ENCODE results near the gene IGFBP6.

The IGFBP6 gene

DNA sequence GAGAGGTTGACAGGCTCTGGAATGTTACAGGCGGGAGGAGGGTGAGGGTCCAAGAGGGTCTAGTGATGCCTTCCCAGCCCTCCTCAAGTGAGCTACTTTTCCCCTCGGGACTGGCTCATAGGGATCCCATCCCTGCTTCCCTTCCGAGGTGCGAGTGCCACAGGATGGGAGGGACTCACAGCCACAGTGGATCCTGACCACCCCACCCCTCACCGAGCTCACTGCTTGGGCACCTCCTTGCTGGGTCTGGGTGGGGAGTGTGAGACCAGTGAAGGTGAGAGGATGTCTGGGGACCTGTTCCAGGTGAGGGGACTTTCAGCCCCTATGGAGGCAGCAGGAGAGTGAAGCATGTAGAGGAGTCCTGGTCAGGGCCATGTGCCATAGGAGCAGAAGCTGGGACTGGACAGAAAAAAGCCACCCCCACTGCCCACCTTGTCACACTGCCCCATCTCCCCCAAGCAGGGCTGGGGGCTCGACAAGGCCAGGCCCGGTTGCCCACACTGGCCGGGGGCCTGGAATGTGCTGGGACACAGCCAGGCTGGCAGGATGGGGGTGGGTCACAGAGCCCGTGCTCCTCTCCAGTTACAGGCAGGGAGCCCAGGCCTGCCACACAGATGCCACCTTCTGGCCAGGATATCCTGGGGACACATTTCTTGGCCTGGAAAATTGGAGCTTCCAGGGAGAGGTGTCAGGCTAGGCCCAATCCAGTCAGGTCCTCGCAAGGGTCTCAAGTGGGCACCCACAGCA is 49.3 kb upstream of the IGFBP6 start (continued):
- TF ChIP-seq MYNN (tag by site-specific recombination; IDR thresholded peaks at IDR 0.05; ENCODE audit: borderline replicate concordance): no peak
- no peak for TF ChIP-seq ZNF24 (tag by site-specific recombination; IDR thresholded peaks at IDR 0.05)
- TF ChIP-seq ZNF214 (tag by site-specific recombination; IDR thresholded peaks at IDR 0.05; ENCODE audit: borderline replicate concordance): no peak
- TF ChIP-seq, protein P1, sequence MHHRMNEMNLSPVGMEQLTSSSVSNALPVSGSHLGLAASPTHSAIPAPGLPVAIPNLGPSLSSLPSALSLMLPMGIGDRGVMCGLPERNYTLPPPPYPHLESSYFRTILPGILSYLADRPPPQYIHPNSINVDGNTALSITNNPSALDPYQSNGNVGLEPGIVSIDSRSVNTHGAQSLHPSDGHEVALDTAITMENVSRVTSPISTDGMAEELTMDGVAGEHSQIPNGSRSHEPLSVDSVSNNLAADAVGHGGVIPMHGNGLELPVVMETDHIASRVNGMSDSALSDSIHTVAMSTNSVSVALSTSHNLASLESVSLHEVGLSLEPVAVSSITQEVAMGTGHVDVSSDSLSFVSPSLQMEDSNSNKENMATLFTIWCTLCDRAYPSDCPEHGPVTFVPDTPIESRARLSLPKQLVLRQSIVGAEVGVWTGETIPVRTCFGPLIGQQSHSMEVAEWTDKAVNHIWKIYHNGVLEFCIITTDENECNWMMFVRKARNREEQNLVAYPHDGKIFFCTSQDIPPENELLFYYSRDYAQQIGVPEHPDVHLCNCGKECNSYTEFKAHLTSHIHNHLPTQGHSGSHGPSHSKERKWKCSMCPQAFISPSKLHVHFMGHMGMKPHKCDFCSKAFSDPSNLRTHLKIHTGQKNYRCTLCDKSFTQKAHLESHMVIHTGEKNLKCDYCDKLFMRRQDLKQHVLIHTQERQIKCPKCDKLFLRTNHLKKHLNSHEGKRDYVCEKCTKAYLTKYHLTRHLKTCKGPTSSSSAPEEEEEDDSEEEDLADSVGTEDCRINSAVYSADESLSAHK (tag by site-specific recombination; IDR thresholded peaks at IDR 0.05): no peak
- TF ChIP-seq, protein P2, sequence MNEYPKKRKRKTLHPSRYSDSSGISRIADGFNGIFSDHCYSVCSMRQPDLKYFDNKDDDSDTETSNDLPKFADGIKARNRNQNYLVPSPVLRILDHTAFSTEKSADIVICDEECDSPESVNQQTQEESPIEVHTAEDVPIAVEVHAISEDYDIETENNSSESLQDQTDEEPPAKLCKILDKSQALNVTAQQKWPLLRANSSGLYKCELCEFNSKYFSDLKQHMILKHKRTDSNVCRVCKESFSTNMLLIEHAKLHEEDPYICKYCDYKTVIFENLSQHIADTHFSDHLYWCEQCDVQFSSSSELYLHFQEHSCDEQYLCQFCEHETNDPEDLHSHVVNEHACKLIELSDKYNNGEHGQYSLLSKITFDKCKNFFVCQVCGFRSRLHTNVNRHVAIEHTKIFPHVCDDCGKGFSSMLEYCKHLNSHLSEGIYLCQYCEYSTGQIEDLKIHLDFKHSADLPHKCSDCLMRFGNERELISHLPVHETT (tag by site-specific recombination; IDR thresholded peaks at IDR 0.05): no peak
- no peak for TF ChIP-seq ZEB2 (tag by site-specific recombination; IDR thresholded peaks at IDR 0.05)
- no peak for TF ChIP-seq ZNF560 (tag by site-specific recombination; IDR thresholded peaks at IDR 0.05; ENCODE audit: borderline replicate concordance)
- TF ChIP-seq, protein P3, sequence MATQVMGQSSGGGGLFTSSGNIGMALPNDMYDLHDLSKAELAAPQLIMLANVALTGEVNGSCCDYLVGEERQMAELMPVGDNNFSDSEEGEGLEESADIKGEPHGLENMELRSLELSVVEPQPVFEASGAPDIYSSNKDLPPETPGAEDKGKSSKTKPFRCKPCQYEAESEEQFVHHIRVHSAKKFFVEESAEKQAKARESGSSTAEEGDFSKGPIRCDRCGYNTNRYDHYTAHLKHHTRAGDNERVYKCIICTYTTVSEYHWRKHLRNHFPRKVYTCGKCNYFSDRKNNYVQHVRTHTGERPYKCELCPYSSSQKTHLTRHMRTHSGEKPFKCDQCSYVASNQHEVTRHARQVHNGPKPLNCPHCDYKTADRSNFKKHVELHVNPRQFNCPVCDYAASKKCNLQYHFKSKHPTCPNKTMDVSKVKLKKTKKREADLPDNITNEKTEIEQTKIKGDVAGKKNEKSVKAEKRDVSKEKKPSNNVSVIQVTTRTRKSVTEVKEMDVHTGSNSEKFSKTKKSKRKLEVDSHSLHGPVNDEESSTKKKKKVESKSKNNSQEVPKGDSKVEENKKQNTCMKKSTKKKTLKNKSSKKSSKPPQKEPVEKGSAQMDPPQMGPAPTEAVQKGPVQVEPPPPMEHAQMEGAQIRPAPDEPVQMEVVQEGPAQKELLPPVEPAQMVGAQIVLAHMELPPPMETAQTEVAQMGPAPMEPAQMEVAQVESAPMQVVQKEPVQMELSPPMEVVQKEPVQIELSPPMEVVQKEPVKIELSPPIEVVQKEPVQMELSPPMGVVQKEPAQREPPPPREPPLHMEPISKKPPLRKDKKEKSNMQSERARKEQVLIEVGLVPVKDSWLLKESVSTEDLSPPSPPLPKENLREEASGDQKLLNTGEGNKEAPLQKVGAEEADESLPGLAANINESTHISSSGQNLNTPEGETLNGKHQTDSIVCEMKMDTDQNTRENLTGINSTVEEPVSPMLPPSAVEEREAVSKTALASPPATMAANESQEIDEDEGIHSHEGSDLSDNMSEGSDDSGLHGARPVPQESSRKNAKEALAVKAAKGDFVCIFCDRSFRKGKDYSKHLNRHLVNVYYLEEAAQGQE (tag by site-specific recombination; IDR thresholded peaks at IDR 0.05): no peak
- TF ChIP-seq ZSCAN16 (tag by site-specific recombination; IDR thresholded peaks at IDR 0.05): no peak
- TF ChIP-seq ZNF112 (tag by site-specific recombination; IDR thresholded peaks at IDR 0.05): no peak
- TF ChIP-seq ZNF664 (tag by site-specific recombination; IDR thresholded peaks at IDR 0.05): no peak
- no peak for TF ChIP-seq ZNF555 (tag by site-specific recombination; conservative IDR thresholded peaks at IDR 0.05)
- TF ChIP-seq ZNF596 (tag by site-specific recombination; IDR thresholded peaks at IDR 0.05): no peak
- no peak for TF ChIP-seq ZXDB (tag by site-specific recombination; IDR thresholded peaks at IDR 0.05)
- TF ChIP-seq ZBTB7A (tag by site-specific recombination; IDR thresholded peaks at IDR 0.05; ENCODE audit: low read depth): no peak
- TF ChIP-seq, protein P4, sequence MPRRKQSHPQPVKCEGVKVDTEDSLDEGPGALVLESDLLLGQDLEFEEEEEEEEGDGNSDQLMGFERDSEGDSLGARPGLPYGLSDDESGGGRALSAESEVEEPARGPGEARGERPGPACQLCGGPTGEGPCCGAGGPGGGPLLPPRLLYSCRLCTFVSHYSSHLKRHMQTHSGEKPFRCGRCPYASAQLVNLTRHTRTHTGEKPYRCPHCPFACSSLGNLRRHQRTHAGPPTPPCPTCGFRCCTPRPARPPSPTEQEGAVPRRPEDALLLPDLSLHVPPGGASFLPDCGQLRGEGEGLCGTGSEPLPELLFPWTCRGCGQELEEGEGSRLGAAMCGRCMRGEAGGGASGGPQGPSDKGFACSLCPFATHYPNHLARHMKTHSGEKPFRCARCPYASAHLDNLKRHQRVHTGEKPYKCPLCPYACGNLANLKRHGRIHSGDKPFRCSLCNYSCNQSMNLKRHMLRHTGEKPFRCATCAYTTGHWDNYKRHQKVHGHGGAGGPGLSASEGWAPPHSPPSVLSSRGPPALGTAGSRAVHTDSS (tag by site-specific recombination; IDR thresholded peaks at IDR 0.05): no peak
- TF ChIP-seq SETDB1 (IDR thresholded peaks at IDR 0.05; ENCODE audit: insufficient read length, low read length): no peak
- TF ChIP-seq ZNF302 (tag by site-specific recombination; IDR thresholded peaks at IDR 0.05; ENCODE audit: low read depth): no peak
- TF ChIP-seq GLIS2 (tag by site-specific recombination; IDR thresholded peaks at IDR 0.05): 0 out of 2 replicates have a peak, but pooled peaks have one; percentile 10
- no peak for TF ChIP-seq ZNF175 (tag by site-specific recombination; IDR thresholded peaks at IDR 0.05)
- TF ChIP-seq ZNF626 (tag by site-specific recombination; IDR thresholded peaks at IDR 0.05): no peak
- TF ChIP-seq ZNF768 (tag by site-specific recombination; IDR thresholded peaks at IDR 0.05): no peak
- TF ChIP-seq, protein P5, sequence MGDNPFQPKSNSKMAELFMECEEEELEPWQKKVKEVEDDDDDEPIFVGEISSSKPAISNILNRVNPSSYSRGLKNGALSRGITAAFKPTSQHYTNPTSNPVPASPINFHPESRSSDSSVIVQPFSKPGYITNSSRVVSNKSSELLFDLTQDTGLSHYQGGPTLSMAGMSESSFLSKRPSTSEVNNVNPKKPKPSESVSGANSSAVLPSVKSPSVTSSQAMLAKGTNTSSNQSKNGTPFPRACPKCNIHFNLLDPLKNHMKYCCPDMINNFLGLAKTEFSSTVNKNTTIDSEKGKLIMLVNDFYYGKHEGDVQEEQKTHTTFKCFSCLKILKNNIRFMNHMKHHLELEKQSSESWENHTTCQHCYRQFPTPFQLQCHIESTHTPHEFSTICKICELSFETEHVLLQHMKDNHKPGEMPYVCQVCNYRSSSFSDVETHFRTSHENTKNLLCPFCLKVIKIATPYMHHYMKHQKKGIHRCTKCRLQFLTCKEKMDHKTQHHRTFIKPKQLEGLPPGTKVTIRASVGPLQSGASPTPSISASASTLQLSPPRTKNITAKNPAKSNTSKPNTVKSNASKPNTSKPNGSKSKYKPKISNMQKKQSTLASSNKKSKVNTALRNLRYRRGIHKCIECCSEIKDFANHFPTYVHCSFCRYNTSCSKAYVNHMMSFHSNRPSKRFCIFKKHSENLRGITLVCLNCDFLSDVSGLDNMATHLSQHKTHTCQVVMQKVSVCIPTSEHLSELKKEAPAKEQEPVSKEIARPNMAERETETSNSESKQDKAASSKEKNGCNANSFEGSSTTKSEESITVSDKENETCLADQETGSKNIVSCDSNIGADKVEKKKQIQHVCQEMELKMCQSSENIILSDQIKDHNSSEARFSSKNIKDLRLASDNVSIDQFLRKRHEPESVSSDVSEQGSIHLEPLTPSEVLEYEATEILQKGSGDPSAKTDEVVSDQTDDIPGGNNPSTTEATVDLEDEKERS (tag by site-specific recombination; IDR thresholded peaks at IDR 0.05): no peak
- no peak for TF ChIP-seq ZNF660 (tag by site-specific recombination; IDR thresholded peaks at IDR 0.05)
- no peak for TF ChIP-seq SP3 (tag by site-specific recombination; IDR thresholded peaks at IDR 0.05)
- no peak for TF ChIP-seq ZNF610 (tag by site-specific recombination; IDR thresholded peaks at IDR 0.05; ENCODE audit: borderline replicate concordance)
- peak; percentile 41; the same call in 1 of the 2 replicates for TF ChIP-seq ZNF335 (tag by site-specific recombination; conservative IDR thresholded peaks at IDR 0.05)
- no peak; the same call in 1 of the 2 replicates for TF ChIP-seq WT1 (tag by site-specific recombination; IDR thresholded peaks at IDR 0.05)
- TF ChIP-seq REPIN1 (tag by site-specific recombination; IDR thresholded peaks at IDR 0.05; ENCODE audit: low read depth): no peak

Data from HEK293 (cell line).